ENCODE results near the gene HINT3.
"Not testable (repeated sequence)": the region's sequence is repeated elsewhere in the genome, so short reads cannot be mapped to it uniquely, and the experiment has no call there.

HINT3 gene

DNA sequence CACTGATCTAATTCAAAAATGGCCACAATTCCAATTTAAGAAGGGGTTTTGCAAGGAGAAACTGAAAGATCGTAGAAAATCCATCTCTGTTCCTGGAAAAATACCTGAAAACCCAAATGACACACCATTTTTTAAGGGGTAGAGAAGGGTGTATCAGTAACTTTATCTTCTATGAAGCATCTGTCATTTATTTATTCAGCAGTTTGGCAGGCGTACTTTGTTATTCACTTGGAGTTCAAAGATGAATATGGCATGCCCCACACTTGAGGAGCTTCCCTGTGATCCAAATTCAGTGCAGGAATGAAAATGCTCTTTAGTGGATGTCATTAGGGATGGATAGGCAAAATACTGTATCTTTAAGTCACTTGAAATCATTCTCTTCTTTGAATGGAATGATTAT, 7.2 kb downstream of the HINT3 start:
- no peak for DNase-seq

- no peak for DNase-seq
Measured at GRCh38 chr6:125966569-125966968, 10.0 kb downstream of the HINT3 start.

GRCh38 chr6:125968493-125968892, 11.9 kb downstream of the HINT3 start:
- DNase-seq: no peak

GRCh38 chr6:125970760-125971159, 14.2 kb downstream of the HINT3 start:
- no peak for DNase-seq

DNA sequence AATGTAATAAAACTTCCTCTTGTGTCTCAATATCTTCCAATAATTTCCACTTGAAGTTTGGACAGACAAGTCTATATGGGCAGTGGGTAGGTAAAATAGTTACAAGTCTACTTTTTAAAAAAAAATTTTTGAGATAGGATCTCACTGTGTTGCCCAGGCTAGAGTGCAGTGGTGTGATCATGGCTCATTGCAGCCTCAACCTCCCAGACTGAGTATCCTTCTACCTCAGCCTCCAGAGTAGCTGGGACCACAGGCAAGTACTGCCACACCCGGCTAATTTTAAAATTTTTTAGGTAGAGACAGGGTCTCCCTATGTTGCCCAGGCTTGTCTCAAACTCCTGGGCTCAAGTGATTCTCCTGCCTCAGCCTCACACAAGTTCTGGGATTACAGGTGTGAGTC, 15.9 kb downstream of the HINT3 start:
- not testable (repeated sequence) for DNase-seq

- DNase-seq: peak; percentile 77
Measured at GRCh38 chr6:125974214-125974866, 17.8 kb downstream of the HINT3 start.

DNA sequence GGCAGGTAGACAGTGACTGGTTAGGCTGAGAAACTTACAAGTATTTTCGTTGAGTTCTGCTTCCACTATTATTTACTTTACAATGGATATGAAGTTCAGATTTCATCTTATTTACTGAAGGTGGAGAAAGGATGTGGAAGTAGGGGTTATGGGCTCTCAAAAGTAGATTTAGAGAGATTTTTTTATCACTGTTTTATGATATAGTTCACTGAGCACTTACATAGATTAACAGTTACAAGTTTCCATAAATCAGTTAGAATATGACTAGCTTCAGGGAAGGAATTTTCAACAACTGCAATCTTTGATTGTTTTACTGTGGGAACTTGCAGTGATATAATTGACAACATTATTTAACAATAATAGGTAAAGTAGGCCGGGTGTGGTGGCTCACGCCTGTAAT, 22.5 kb downstream of the HINT3 start:
- DNase-seq: no peak

- DNase-seq: no peak
Measured at GRCh38 chr6:125981571-125982185, 25.1 kb downstream of the HINT3 start.

- DNase-seq: no peak
Measured at GRCh38 chr6:125983246-125983945, 26.8 kb downstream of the HINT3 start.

GRCh38 chr6:125984311-125984710, 27.7 kb downstream of the HINT3 start:
- no peak for DNase-seq

DNA sequence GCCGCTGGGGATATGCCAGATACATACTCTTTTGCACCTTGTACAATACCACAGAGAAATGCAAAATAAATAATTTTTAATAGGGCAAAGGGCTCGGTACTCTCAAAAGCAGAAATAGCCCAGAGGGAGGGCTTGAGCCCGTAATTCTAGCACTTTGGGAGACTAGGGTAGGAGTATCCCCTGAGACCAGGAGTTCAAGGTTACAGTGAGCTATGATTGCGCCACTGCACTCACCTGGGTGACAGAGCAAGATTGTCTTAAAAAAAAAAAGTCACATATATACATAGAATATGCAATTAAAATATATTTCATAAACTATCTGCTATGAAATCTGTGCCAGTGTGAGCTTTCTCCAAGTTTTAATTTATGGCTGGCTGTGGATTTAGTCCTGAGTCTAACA, 29.0 kb downstream of the HINT3 start:
- DNase-seq: no peak

GRCh38 chr6:125985979-125986300, 29.4 kb downstream of the HINT3 start:
- no peak for DNase-seq

DNA sequence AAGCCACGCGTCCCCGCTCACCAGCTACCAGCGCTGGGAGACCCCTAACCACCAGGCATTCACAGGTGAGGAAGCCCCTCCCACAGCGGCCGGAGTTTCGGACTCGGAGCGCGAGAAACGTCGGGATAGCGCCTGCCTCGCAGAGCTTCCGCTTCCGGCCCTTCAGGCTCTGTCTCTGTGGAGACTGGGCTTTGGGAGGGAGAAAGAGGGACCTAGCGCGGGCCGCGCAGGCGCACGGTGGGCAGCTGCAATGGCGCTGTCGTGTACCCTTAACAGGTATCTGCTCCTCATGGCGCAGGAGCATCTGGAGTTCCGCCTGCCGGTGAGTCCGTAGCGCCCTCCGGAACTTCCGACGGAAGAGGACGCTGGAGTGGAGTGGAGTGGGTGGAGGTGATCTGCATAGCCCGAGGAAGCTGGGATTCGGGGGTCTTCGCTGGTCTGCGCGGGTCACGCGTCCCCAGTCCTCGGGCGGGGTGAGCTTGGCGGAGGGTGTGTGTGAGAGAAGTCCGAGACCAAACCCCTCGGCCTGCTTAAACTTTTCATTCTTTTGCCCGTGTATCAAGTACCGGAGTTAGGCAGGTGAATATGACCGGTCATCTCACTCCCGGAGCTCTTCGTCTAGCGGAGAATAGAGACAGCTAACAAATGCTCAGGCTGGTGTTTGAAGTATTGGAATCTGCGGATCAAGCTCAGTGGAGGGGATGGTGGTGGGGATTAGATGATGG, 29.9 kb downstream of the HINT3 start, which contains the start of gene TRMT11:
TSS of gene TRMT11 (plus strand) at position 240 of the 725 bp plus-strand sequence. CDS start at position 251, 11 bp downstream.
- DNase-seq: peak; percentile 96

- DNase-seq: no peak
Measured at GRCh38 chr6:125987026-125987617, 30.6 kb downstream of the HINT3 start.

DNA sequence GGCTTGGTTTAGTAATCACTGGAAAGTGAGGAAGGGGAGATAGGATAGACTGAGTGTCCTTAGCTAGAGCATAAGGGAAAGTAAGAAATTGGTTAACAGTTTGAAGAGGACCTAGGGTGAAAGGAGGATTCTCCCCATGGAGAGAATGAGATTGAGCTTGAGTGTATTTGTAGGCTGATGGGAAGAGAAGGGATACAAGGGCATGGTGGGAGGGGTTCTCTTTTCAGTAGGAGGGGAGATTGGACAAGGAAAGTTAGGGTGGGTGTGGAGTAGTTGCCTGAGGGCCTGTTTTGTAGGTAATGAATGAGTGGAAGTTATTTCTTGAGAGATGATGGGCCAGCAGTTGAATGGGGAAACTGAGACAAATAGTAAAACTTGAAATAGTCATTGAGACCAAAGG, 31.7 kb downstream of the HINT3 start:
- DNase-seq: no peak

DNA sequence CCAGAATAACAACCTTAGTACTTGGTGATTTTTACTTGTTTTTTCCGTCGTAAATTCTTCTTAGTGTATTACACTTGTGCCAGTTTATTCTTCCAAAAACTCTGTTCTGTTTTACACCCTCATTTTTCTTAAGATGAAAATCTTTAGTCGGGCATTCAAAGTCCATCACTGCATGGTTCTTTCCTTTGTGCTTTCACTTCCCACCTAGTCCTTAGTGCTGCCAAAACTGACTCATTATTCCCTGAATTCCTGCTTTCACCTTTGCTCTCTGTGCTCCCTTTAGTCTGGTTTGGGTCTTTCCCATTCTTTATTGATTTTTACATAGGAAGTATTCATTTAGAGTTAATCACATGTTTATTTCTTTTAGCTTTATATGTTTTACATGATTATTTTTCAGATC, 33.1 kb downstream of the HINT3 start:
- DNase-seq: no peak

- DNase-seq: no peak
Measured at GRCh38 chr6:125991653-125992052, 35.1 kb downstream of the HINT3 start.

DNA sequence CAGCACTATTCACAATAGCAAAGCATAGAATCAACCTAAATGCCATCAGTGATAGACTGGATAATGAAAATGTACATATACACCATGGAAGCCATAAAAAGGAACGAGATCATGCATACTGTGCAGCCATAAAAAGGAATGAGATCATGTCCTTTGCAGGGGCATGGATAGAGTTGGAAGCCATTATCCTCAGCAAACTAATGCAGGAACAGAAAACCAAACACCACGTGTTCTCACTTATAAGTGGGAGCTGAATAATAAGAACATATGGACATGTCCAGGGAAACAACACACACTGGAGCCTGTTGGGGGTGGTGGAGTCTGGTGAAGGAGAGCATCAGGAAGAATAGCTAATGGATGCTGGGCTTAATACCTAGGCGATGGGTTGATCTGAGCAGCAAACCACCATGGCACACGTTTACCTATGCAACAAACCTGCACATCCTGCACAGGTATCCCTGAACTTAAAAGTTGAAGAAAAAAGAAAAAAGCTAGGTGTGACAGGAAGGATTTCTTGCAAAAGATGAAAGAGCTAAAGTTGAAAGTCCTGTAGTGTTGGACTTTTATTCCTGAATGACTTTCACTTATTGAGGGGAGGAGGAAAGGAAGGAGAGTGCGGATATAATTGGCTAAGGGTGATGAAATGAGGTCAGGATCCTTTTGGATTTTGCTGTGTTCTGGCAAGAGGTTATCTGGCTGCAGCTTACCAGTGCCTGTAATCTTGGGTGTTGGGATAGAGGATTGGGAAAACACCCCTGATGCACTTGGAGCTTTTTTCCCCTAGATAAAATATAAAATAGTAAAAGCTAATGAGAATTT, 38.3 kb downstream of the HINT3 start:
- no peak for DNase-seq

DNA sequence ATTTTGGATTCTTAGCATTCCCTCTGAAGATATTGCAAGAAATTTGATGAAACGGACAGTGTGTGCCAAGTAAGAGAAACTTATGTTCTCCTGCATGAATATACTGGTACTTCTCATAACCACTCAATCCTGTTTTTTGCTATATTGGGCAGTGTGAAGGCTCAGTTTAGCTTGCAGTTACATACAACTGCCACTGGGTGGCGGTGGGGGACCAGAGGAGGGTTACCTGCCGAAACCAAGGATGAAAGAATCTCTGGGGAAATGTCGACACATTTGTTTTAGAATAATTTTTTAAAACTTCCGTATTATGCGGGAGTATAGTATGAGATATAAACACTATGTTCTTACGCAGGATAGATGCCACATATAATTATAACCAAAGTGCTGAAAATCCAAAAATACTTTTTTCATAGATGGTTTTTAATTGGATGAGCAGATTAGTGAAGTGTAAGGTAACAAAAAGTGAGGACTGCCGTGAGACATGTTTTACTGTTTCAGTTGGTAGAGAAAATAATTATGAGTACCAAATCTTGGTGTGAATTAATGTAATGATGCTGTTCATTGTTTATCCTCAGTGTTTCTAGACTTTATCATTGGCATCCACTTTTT, 39.5 kb downstream of the HINT3 start:
- peak; percentile 84 for DNase-seq

DNA sequence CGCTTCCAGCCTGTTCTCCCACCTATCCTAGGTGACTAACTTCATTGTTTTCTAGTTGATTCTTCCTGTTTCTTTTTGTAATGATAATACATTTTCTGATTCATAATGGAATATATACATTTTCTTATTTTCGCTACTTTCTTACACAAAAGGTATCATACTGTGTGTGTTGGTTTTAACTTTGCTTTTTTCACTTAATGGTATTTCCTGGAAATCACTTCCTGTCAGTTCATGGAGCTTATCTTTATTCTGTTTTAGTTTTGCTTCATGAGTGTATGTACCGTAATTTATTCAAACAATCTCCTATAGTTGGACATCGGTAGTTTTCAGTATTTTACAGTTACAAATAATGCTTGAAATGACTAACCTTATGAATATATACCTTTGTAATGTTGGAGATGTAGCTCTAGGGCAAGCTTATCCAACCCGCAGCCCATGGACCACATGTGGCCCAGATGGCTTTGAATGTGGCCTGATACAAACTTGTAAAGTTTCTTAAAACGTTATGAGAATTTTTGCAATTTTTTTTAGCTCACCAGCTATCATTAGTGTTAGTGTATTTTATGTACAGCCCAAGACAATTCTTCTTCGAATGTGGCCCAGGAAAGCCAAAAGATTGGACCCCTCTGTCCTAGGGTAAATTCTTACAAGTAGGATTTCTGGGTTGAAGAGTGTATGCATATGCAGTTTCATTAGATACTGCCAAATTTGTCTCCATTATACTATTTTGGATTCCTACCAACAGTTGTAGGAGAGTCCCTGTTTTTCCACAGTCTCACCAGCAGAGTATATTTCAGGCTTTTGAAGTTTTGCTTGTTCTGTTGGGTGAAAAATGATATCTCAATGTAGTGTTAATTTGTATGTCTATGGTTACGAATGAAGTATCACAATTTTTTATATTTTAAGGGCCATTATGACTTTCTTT, 46.4 kb downstream of the HINT3 start:
- DNase-seq: no peak

- DNase-seq: no peak
Measured at GRCh38 chr6:126007800-126008199, 51.2 kb downstream of the HINT3 start.

All from eye (tissue), 1 donor.